H1 (cell line): Measurements from ENCODE around the gene TMEM106C. TPM values are rescaled to one million over a fixed set of nuclear protein-coding genes. Genes with fewer than 3 reads are reported as not detected.

Experiments used
- CTCF ChIA-PET: fragments of 300-600 bp; sonication (Branson Sonifier 250); formaldehyde crosslinking; loops from one replicate; lab custom pipeline; 2021; ENCODE audit not compliant: partially characterized antibody; lab: Charles Lee
- POLR2A ChIA-PET: fragments of 300-600 bp; sonication (Branson Sonifier 250); formaldehyde crosslinking; loops from one replicate; lab custom pipeline; 2021; ENCODE audit warnings: inconsistent platforms; ENCODE audit not compliant: partially characterized antibody; lab: Charles Lee
- DNase-seq, 2 experiments: peaks; one replicate each; pipeline versions ENCODE4 v3.0.0 to v3.0.0-alpha.2; 2010 to 2022; ENCODE audit warnings: low spot score in 2 of 2, low read depth in 1 of 2, mixed read lengths in 1 of 2
- FAIRE-seq: peaks from 2 replicates; lab custom pipeline; 2011; peaks lifted over from hg19 to GRCh38; lab: Jason Lieb, UNC
- H2AFZ ChIP-seq: 2 replicates; pipeline ENCODE4 v1.8.1; 2012; ENCODE audit warnings: low read length, inconsistent platforms
- H2AK5ac ChIP-seq: 2 replicates; pipeline ENCODE4 v1.6.1; 2013; ENCODE audit warnings: low read depth, low read length
- H2BK120ac ChIP-seq: replicated peaks from 2 replicates; pipeline ENCODE3; 2013; ENCODE audit warnings: low read depth, low read length, inconsistent platforms
- H2BK12ac ChIP-seq: 2 replicates; pipeline ENCODE4 v1.6.1; 2013; ENCODE audit warnings: low read depth, low read length
- H2BK15ac ChIP-seq: 2 replicates; pipeline ENCODE4 v1.6.1; 2013; ENCODE audit warnings: low read length
- H2BK20ac ChIP-seq: 2 replicates; pipeline ENCODE4 v1.6.1; 2013; ENCODE audit warnings: low read length
- H2BK5ac ChIP-seq: 2 replicates; pipeline ENCODE4 v1.6.1; 2013; ENCODE audit warnings: low read depth, low read length
- H3K14ac ChIP-seq: 2 replicates; pipeline ENCODE4 v1.6.1; 2013; ENCODE audit warnings: inconsistent platforms; ENCODE audit not compliant: insufficient read length
- H3K18ac ChIP-seq: 2 replicates; pipeline ENCODE4 v1.6.1; 2013; ENCODE audit warnings: low read length; ENCODE audit errors: extremely low read depth
- H3K23ac ChIP-seq: 2 replicates; pipeline ENCODE4 v1.6.1; 2013; ENCODE audit warnings: inconsistent platforms; ENCODE audit not compliant: insufficient read length
- H3K23me2 ChIP-seq: 2 replicates; pipeline ENCODE4 v1.6.1; 2013; ENCODE audit warnings: low read depth, low read length
- H3K27ac ChIP-seq: 2 replicates; pipeline ENCODE4 v1.6.1; 2011; ENCODE audit warnings: low read depth, low read length, inconsistent platforms
- H3K27me3 ChIP-seq, 4 experiments: replicated peaks in 1 of 4; 1 replicate in 1 of 4; 2 replicates in 3 of 4; pipeline versions ENCODE4 v1.6.1 to v1.8.1; 2011 to 2013; ENCODE audit warnings: low read length in 3 of 4, mild to moderate bottlenecking in 3 of 4, inconsistent platforms in 2 of 4, mixed read lengths in 2 of 4, moderate library complexity in 1 of 4; ENCODE audit not compliant: control insufficient read depth in 3 of 4, insufficient read depth in 3 of 4; ENCODE audit errors: extremely low read depth in 1 of 4
- H3K36me3 ChIP-seq, 4 experiments: 2 replicates each; pipeline versions ENCODE4 v1.6.1 to v1.8.1; 2011 to 2013; ENCODE audit warnings: mild to moderate bottlenecking in 4 of 4, low read length in 3 of 4, moderate library complexity in 2 of 4, control low read depth in 1 of 4, inconsistent platforms in 1 of 4; ENCODE audit not compliant: insufficient read depth in 4 of 4, control insufficient read depth in 2 of 4
- H3K4ac ChIP-seq: replicated peaks from 2 replicates; pipeline ENCODE3; 2013; ENCODE audit warnings: low read length, low read depth, mixed read lengths, inconsistent platforms; ENCODE audit not compliant: insufficient read length
- H3K4me1 ChIP-seq, 4 experiments: replicated peaks in 1 of 4; 1 replicate in 1 of 4; 2 replicates in 3 of 4; pipeline versions ENCODE4 v1.6.1 to v1.8.1; 2011 to 2013; ENCODE audit warnings: low read length in 3 of 4, inconsistent platforms in 2 of 4, mixed read lengths in 1 of 4; ENCODE audit not compliant: insufficient read depth in 4 of 4, control insufficient read depth in 3 of 4
- H3K4me2 ChIP-seq, 2 experiments: 2 replicates each; pipeline versions ENCODE4 v1.6.1 to v1.8.1; 2011 to 2013; ENCODE audit warnings: low read depth in 2 of 2, low read length in 2 of 2, control low read depth in 1 of 2, inconsistent platforms in 1 of 2, mild to moderate bottlenecking in 1 of 2; ENCODE audit not compliant: insufficient read depth in 1 of 2
- H3K4me3 ChIP-seq, 4 experiments: fragments of 200-600, 300-600 bp in 1 of 4; sonication (generic), shearing (Covaris generic), sonication (Bioruptor Twin) in 1 of 4; 2 replicates each; pipeline versions ENCODE4 v1.5.1 to v1.8.1; 2011 to 2016; ENCODE audit warnings: low read length in 4 of 4, low read depth in 3 of 4, control low read depth in 2 of 4, inconsistent platforms in 2 of 4, mild to moderate bottlenecking in 2 of 4, mixed read lengths in 1 of 4, moderate library complexity in 1 of 4; ENCODE audit not compliant: insufficient read depth in 2 of 4; ENCODE audit errors: extremely low read depth in 1 of 4
- H3K56ac ChIP-seq: replicated peaks from 2 replicates; pipeline ENCODE3; 2013; ENCODE audit warnings: low read depth, mild to moderate bottlenecking, mixed read lengths, low read length, inconsistent platforms; ENCODE audit not compliant: insufficient read length
- H3K79me1 ChIP-seq: 2 replicates; pipeline ENCODE4 v1.6.1; 2013; ENCODE audit warnings: low read depth, low read length, control low read depth
- H3K79me2 ChIP-seq, 2 experiments: 2 replicates each; pipeline versions ENCODE4 v1.6.1 to v1.8.1; 2012 to 2013; ENCODE audit warnings: low read length in 2 of 2, mild to moderate bottlenecking in 2 of 2, inconsistent platforms in 1 of 2; ENCODE audit not compliant: insufficient read depth in 2 of 2, control insufficient read depth in 1 of 2
- H3K9ac ChIP-seq, 4 experiments: replicated peaks in 1 of 4; 1 replicate in 1 of 4; 2 replicates in 3 of 4; pipeline versions ENCODE4 v1.6.1 to v1.8.1; 2011 to 2013; ENCODE audit warnings: low read depth in 3 of 4, low read length in 3 of 4, control low read depth in 2 of 4, mild to moderate bottlenecking in 2 of 4, moderate library complexity in 2 of 4, inconsistent platforms in 1 of 4; ENCODE audit errors: extremely low read depth in 1 of 4
- H3K9me3 ChIP-seq, 2 experiments: 2 replicates each; pipeline versions ENCODE4 v1.6.1 to v1.8.1; 2012 to 2013; ENCODE audit warnings: mild to moderate bottlenecking in 2 of 2, moderate library complexity in 2 of 2, control low read depth in 1 of 2, inconsistent platforms in 1 of 2, low read depth in 1 of 2, low read length in 1 of 2, mixed read lengths in 1 of 2; ENCODE audit not compliant: insufficient read depth in 2 of 2
- H4K20me1 ChIP-seq, 2 experiments: replicated peaks in 1 of 2; 2 replicates each; pipeline versions ENCODE3 to v1.8.1; 2011 to 2013; ENCODE audit warnings: inconsistent platforms in 2 of 2, low read length in 2 of 2, mild to moderate bottlenecking in 1 of 2; ENCODE audit not compliant: insufficient read depth in 2 of 2, control insufficient read depth in 1 of 2
- H4K5ac ChIP-seq: 2 replicates; pipeline ENCODE4 v1.6.1; 2013; ENCODE audit warnings: low read length, low read depth, mixed read lengths, inconsistent platforms; ENCODE audit not compliant: insufficient read length
- H4K8ac ChIP-seq: 2 replicates; pipeline ENCODE4 v1.8.0; 2013; ENCODE audit warnings: mild to moderate bottlenecking, moderate library complexity, low read length, inconsistent platforms; ENCODE audit not compliant: insufficient read depth; ENCODE audit errors: extremely low read depth
- H4K91ac ChIP-seq: replicated peaks from 2 replicates; pipeline ENCODE3; 2013; ENCODE audit warnings: low read length, mixed read lengths, inconsistent platforms; ENCODE audit not compliant: insufficient read length
- FOSL1 ChIP-seq: IDR thresholded peaks from 2 replicates; pipeline ENCODE4 v1.6.1; 2011; ENCODE audit warnings: mild to moderate bottlenecking, low read depth, low read length, moderate library complexity; ENCODE audit not compliant: insufficient read depth
- GABPA ChIP-seq: IDR thresholded peaks from 2 replicates; pipeline ENCODE4 v1.6.1; 2011; ENCODE audit warnings: mild to moderate bottlenecking, low read length, moderate library complexity, borderline replicate concordance; ENCODE audit not compliant: insufficient read depth
- JUND ChIP-seq: IDR thresholded peaks from 2 replicates; pipeline ENCODE4 v1.6.1; 2011; ENCODE audit warnings: mild to moderate bottlenecking, improper control_type of control experiment, low read length
- RAD21 ChIP-seq, 2 experiments: IDR thresholded peaks in 1 of 2; conservative IDR thresholded peaks in 1 of 2; 2 replicates each; pipeline ENCODE4 v1.6.1; 2011; ENCODE audit warnings: low read depth in 2 of 2, low read length in 2 of 2, improper control_type of control experiment in 1 of 2, inconsistent platforms in 1 of 2, mild to moderate bottlenecking in 1 of 2, moderate library complexity in 1 of 2
- WGBS, 2 experiments: shearing (Covaris generic) in 1 of 2; methylation state at CpG; one replicate each; pipeline versions ENCODE4 v1.1.6 to v1.1.7; 2013 to 2015; ENCODE audit warnings: low lambda C conversion rate in 2 of 2, mixed read lengths in 2 of 2, inconsistent platforms in 1 of 2, low coverage in 1 of 2, missing lambda C conversion rate in 1 of 2; ENCODE audit not compliant: insufficient replicate concordance in 2 of 2, insufficient coverage in 1 of 2, insufficient read length in 1 of 2; ENCODE audit errors: extremely low coverage in 1 of 2, missing lambda C conversion rate in 1 of 2; 5-methylcytosine and 5-hydroxymethylcytosine counted together
- polyA plus RNA-seq, 7 experiments: library from polyadenylated mRNA; depleted of rRNA in 3 of 7; stranded (reverse) in 5 of 7; unstranded in 2 of 7; fragments of >200 nt in 5 of 7; fragments of 200-250 nt in 2 of 7; gene quantifications; 1 replicate in 5 of 7; 2 replicates in 1 of 7; 4 replicates in 1 of 7; pipeline versions ENCODE4 v1.2.1 to v1.2.3, GENCODE V29; 2011 to 2013; ENCODE audit warnings: missing spikeins in 2 of 7, mixed read lengths in 2 of 7
- total RNA-seq: library from RNA; stranded (reverse); fragmentation: NEBNext Ultra II Directional; extraction: Animal tissue kit (Norgen Biotek cat#: 25700); gene quantifications from 2 replicates; pipeline ENCODE4 v1.2.1, GENCODE V29; 2021

TMEM106C gene
- total and polyA plus RNA-seq, 2 of the 8 experiments (the other 6 are each of a cell fraction or from before 2014, with no cell fraction given): 36.6 to 45.3 TPM

GRCh38 chr12:48017496-48017895, 54.1 kb downstream of the TMEM106C start:
- Histone ChIP-seq H2BK12ac (no peak overlapping the region), H3K9me3 (no peaks in the 10 kb centered on the region), H2BK15ac (no peak overlapping the region), H3K14ac (no peak overlapping the region), H3K18ac (no peak overlapping the region), H3K36me3 (no peaks in the 10 kb centered on the region), H3K4me3 (no peak overlapping the region), H4K5ac (no peak overlapping the region), H2AFZ (no peak overlapping the region), H3K27me3 (peaks cover 82 to 97% (median 97%) of the 10 kb centered on the region in 4 experiments), H4K20me1 (peaks cover 5 to 7% of the 10 kb centered on the region in 2 experiments), H4K8ac (no peak overlapping the region), H3K27ac (no peak overlapping the region), H3K4me2 (no peak overlapping the region), H3K79me1 (no peaks in the 10 kb centered on the region), H3K79me2 (no peaks in the 10 kb centered on the region), H2BK20ac (no peak overlapping the region), H3K23ac (no peak overlapping the region), H2BK120ac (no peak overlapping the region), H3K56ac (no peak overlapping the region), H3K4ac (no peak overlapping the region), H2AK5ac (no peak overlapping the region), H2BK5ac (no peak overlapping the region), H4K91ac (no peak overlapping the region), H3K9ac (no peak overlapping the region), H3K4me1 (peaks cover 0 to 2% (median under 1%) of the 10 kb centered on the region in 4 experiments; a peak in 6 of 7 replicates), H3K23me2 (no peaks in the 10 kb centered on the region)
- 84% methylated on average over 3 of the region's 5 CpGs; no CpG with 5 or more reads in 1 of the 2 experiments for WGBS, 2 experiments
- ChIA-PET POLR2A (interaction anchor here (0.7 to 1.6 kb wide), 3 partner anchors 10 to 19 kb away, joined by 3 to 4 read pairs (median 3); no protein-coding TSS in a partner anchor), CTCF (interaction anchor here (0.7 to 4.8 kb wide), 9 partner anchors 9 to 197 kb away, joined by 3 to 21 read pairs (median 3); partner anchors contain the start of genes COL2A1 and TMEM106C)
- no peak for TF ChIP-seq RAD21 (IDR thresholded peaks at IDR 0.05 in 1 of 2, conservative IDR thresholded peaks at IDR 0.05 in 1 of 2; ENCODE audit: low read depth in 2 of 2, low read length in 2 of 2)
- TF ChIP-seq FOSL1: no peak
- TF ChIP-seq GABPA: no peak
- TF ChIP-seq JUND: no peak
- no peak for DNase-seq
- no peak for FAIRE-seq
